Esophagus squamous epithelium (tissue), 4 donors: Measurements from ENCODE around the gene RASGRP2.

ENCODE experiments used
- POLR2A ChIP-seq, 4 donors: fragments of 450-650 bp; IDR thresholded peaks; one replicate each; pipeline ENCODE4 v1.6.1; 2017; ENCODE audit warnings: antibody characterized with exemption in 4 of 4, mild to moderate bottlenecking in 4 of 4, moderate library complexity in 3 of 4
- TF ChIP-seq, protein P1 (sequence below), 6 experiments: fragments of 450-650 bp in 4 of 6; fragments of 200-600 bp in 2 of 6; sonication (generic) in 2 of 6; IDR thresholded peaks; one replicate each; pipeline ENCODE4 v1.5.1; 2016 to 2019; ENCODE audit warnings: antibody characterized with exemption in 6 of 6, mild to moderate bottlenecking in 4 of 6, moderate library complexity in 4 of 6

DNA sequence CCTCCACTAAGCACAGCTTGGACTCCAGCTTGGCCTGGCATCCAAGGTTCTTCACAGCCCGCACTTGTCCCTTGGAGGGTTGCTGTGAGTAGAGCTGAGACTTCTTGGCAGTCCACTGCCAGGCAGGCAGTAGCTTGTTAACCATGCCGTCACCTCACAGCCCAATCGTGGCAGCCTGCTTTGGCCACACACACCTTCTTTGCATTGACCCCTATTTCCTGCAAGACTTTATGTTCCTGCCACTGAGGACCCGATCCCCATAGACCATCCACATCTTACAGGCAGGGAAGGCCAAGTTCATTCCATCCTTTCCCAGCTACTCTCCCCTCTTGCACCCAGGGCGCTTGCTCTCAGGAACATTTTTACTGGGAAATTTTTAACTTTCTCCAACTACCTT lies 18.3 kb upstream of the RASGRP2 start:
- TF ChIP-seq, protein P1, sequence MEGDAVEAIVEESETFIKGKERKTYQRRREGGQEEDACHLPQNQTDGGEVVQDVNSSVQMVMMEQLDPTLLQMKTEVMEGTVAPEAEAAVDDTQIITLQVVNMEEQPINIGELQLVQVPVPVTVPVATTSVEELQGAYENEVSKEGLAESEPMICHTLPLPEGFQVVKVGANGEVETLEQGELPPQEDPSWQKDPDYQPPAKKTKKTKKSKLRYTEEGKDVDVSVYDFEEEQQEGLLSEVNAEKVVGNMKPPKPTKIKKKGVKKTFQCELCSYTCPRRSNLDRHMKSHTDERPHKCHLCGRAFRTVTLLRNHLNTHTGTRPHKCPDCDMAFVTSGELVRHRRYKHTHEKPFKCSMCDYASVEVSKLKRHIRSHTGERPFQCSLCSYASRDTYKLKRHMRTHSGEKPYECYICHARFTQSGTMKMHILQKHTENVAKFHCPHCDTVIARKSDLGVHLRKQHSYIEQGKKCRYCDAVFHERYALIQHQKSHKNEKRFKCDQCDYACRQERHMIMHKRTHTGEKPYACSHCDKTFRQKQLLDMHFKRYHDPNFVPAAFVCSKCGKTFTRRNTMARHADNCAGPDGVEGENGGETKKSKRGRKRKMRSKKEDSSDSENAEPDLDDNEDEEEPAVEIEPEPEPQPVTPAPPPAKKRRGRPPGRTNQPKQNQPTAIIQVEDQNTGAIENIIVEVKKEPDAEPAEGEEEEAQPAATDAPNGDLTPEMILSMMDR (IDR thresholded peaks at IDR 0.05): no peak
- TF ChIP-seq POLR2A (IDR thresholded peaks at IDR 0.05): no peak
